ENCODE results near the gene BLOC1S5.

DNA sequence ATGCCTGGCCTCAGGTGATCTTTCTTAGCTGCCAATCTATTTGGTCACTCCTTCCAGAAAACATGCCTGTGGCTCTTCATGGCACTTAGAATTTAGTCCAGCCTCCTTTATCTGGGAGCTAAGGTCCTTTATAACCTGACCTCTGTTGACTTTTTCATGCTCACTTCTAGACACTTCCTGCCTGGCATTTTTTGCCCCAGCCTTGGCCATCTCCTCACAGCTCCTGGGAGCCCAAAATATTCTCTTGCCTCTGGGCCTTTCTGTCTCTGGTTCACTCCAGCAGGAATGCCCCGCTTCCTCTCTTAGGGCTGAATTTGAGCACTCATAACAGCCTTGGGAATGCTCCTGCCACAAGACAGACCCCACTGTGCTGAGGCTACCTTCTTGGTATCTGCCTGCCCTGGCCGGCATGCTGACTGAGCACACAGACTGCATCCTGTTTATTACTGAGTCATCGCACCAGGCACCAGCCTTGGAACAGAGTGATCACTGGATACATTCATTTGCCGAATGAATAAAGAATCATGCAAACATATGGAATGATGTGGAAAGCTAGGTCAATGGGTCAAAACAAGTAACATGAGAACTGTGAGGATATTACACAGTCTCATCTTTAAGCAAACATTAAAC lies 44.0 kb upstream of the BLOC1S5 start:
- TF ChIP-seq EZH2 (IDR thresholded peaks at IDR 0.05; ENCODE audit: insufficient read depth, poor library complexity, severe bottlenecking) = no peak
- TF ChIP-seq EZH2phosphoT487 (IDR thresholded peaks at IDR 0.05; ENCODE audit: insufficient read depth, low read depth) = no peak
